SK-MEL-5 (cell line): ENCODE measurements around the gene ATP2A2. TPM values are rescaled to one million over a fixed set of nuclear protein-coding genes. Genes with fewer than 3 reads are reported as not detected.
"Not testable (repeated sequence)": the region's sequence is repeated elsewhere in the genome, so short reads cannot be mapped to it uniquely, and the experiment has no call there.

Experiments used
- DNase-seq: peaks from one replicate; pipeline ENCODE4 v3.0.0-alpha.2; 2016; ENCODE audit warnings: low read depth, low spot score
- in situ Hi-C: cut with HindIII; loops from 2 replicates; pipeline ENCODE4 v1.10.0; 2016; ENCODE audit warnings: low sequenced_read_pairs, high pct_unique_total_duplicates, low pct_unique_long_range_greater_than_20kb
- total RNA-seq: library from RNA; depleted of rRNA; stranded (reverse); fragments of >200 nt; shearing (Covaris generic); gene quantifications from 2 replicates; pipeline ENCODE4 v1.2.3, GENCODE V29; 2014

The ATP2A2 gene
- total RNA-seq, 1 experiment from 2014 or later: 131 TPM

DNA sequence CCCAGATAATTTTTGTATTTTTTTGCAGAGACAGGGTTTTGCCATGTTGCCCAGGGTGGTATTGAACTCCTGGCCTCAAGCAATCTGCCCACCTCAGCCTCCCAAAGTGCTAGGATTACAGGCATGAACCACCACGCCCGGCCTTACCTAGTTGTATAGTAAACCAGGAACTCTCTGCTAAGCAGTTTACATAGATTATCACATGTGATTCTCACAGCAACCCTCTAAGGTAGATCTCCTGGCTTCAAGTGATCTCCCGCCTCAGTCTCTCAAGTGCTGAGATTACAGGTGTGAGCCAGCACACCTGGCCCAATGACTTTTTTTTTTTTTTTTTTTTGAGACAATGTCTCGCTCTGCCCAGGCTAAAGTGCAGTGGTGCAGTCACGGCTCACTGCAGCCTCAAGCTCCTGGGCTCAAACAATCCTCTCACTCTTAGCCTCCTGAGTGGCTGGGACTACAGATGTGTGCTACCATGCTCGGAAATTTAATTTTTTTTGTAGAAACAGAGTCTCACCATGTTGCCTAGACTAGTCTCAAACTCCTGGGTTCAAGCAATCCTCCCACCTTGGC lies 26.0 kb upstream of the ATP2A2 start:
- DNase-seq: no peak
- in situ Hi-C loops: no loop called here

DNA sequence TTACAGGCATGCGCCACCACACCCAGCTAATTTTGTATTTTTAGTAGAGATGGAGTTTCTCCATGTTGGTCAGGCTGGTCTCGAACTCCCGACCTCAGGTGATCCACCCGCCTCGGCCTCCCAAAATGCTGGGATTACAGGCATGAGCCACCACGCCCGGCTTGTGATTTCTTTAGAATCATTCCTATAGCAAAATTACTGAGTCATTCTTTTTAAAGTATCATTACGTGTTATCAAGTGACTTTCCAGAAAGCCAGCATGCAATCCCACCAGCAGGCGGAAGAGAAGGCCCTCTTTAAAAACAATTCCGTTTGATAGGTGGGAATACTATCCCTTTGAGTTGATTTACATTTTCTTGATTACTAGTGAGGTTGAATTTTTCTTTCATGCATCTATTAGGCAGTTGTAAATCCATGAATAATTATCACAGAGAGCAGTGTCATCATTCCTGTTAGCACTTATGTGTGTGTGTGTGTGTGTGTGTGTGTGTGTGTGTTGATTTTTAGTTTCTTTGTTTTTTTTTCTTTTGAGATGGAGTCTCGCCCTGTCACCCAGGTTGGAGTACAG lies 25.1 kb upstream of the ATP2A2 start:
- DNase-seq, in situ Hi-C loops: not testable (repeated sequence)

- DNase-seq: no peak
- in situ Hi-C loops: no loop called here
Observed at GRCh38 chr12:110256780-110257431, 24.1 kb upstream of the ATP2A2 start.

DNA sequence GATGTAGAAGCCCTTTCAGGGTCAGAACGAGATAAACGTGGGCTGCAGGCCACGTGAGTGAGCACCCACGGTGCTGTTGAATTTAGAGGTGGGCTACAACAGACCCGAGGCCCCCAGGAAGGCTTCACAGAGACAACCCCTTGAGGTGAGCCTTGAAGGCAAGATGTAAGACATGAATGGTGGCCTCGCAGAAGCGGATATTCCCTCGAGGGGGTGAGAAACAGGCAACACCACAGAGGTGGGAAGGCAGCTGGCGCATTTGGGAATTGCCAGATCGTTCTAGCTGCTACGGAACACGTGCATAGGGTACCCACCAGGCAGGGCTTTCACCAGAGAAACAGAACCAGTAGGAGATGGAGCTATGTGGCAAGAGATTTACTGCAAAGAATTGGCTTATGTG lies 22.6 kb upstream of the ATP2A2 start:
- in situ Hi-C loops: no loop called here
- no peak for DNase-seq

DNA sequence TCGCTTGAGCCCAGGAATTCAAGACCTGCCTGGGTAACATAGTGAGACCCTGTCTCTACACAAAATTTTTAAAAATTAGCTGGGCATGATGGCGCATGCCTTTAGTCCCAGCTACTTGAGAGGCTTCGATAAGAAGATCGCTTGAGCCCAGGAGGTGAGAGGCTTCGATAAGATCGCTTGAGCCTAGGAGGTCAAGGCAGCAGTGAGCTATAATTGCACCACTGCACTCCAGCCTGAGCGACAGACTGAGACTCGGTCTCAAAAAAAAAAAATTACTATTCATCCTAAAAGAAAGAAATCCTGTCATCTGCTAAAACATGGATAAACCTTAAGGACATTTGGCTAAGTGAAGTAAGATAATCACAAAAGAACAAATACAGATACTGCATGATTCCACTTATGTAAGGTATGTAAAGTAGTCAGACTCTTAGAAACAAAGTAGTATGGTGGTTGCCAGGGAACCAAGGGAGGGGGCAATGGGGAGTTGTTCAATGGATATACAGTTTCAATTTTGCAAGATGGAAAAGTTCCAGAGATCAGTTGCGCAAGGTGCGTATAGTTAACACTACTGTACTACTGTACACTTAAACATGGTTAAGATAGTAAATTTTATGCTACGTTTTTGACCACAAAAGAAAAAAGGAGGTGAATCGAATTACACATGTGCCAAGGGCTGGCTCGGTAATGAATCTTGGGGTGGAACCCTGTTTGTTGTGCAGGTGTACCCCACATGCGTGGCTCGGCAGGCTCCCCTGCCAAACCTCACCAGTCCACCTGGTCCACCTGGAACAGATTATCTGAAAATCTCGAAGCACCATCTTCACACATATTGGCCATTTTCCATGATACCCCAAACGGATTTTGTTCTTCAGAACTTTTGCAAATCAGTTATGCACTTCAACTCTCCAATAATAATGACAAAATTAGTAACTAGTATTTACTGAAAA lies 18.3 kb upstream of the ATP2A2 start:
- in situ Hi-C loops: no loop called here
- no peak for DNase-seq

GRCh38 chr12:110266381-110266960 lies 14.6 kb upstream of the ATP2A2 start:
- in situ Hi-C loops: no loop called here
- DNase-seq: no peak

GRCh38 chr12:110266980-110267620 lies 13.9 kb upstream of the ATP2A2 start:
- DNase-seq: no peak
- in situ Hi-C loops: no loop called here

DNA sequence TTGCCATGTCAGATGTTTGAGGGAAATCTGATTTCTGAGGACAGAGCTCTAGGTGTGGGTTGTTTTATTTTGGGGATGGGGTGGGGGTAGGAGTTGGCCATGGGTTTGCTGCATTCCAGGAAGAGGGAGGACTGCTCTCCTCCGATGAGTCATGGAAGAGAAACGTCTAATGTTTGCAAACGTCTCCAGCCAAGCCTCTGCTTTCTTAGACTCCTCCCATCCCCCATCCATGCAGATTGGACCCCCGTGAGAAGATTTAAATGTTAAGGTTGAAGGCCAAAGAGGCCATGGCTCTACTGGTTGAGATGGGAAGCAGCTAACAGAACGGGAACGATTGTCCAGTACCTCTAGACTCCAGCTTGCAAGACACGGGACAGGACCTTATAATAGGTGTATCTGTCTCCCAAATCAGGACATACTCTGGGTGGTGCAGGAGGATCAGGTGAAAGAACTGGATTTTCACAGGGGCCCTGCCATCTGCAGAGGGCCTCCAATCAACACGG lies 11.4 kb upstream of the ATP2A2 start:
- DNase-seq: no peak
- in situ Hi-C loops: no loop called here

DNA sequence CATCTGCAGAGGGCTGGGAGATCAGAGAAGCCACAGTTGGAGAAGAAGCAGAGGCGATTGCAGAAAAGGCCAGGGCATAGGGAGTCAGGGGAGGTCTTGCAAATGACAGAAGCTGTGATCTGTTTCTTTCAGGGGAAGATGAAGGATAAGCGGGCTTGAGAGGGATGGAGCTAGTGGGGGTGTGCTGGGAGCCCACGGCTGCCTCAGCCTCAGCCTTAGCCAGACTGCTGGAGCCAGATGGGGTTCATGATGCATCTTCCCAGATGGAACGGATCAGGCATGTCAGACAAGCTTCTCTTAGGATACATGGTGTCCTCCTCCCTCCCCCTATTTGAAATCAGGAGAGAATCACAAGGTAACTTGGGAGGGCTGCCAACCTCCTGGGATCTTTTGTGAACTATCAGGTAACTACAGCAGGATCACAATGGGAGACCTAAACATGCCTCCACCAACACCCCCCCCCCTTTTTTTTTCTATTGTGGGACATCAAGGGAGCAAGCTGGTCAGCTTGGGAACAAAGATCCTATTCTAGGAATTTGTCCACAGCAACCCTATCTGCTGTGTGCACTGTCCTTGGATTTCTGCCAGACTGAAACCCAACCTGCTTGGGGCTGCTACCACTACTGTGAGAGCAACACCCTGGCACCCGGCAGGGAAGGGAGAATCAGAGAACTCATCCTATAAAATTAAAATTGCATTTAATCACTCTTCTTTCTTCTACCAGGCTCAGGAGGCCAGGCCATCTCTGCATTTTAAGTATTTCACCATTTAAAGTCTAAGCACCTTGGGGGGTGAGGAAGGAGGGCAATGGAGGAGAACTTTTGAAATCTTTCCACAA lies 10.7 kb upstream of the ATP2A2 start:
- in situ Hi-C loops: no loop called here
- DNase-seq: peak; percentile 79

GRCh38 chr12:110271015-110271414 lies 10.0 kb upstream of the ATP2A2 start:
- no peak for DNase-seq
- in situ Hi-C loops: no loop called here

DNA sequence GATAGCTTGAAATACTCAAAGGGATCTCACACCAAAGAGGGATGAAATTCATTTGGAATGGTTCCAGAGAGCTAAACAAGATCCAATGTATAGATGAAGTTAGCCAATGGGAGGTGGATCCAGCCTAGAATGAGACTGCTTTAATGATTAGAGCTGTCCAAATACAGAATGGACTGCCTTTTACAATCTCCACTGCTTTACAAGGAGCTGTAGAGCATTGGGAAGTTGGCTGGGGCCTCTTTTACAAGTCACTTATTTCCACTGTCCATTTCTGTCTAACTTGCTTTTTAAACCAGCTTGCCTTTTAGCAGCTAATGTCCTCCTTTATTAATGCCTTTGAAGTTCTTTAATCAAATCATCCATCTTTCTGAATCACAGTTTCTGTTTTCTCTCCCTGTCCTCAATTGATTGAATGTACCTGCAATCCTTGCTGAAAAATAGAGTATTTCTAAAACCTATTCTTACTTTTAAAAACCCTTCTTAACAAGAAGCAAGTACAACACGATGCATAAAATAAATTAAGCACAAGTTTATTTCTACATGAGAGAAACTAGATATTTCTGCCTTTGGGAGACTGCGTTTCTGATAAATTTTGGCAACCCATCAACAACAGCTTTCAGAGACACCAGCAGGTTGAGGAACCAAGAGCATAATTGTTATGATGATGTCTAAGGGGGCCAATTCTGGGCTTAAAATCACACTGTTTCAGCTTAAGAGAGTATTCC lies 3.4 kb upstream of the ATP2A2 start:
- DNase-seq: no peak
- in situ Hi-C loops: no loop called here

DNA sequence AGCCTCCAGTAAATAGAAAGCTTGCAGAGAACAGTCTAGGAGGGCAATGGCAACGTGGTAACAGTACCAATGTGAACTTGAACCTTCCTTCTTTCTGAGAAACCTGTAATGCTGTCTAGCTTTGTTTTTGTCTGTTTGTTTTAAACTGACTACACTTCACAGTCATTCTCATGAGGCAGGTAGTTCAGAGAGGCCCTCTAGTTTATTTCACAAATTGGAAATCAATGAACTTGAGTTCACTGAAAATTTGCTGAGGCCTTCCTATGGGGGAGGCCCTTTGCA lies 2.9 kb upstream of the ATP2A2 start:
- in situ Hi-C loops: no loop called here

GRCh38 chr12:110279566-110280375 lies 1.3 kb upstream of the ATP2A2 start:
- in situ Hi-C loops: no loop called here
- DNase-seq: no peak

More for the DNA sequence above, 2.9 kb upstream of the ATP2A2 start:
- no peak for DNase-seq

GRCh38 chr12:110280392-110280778 lies 662 bp upstream of the ATP2A2 start:
- in situ Hi-C loops: no loop called here
- DNase-seq: no peak

DNA sequence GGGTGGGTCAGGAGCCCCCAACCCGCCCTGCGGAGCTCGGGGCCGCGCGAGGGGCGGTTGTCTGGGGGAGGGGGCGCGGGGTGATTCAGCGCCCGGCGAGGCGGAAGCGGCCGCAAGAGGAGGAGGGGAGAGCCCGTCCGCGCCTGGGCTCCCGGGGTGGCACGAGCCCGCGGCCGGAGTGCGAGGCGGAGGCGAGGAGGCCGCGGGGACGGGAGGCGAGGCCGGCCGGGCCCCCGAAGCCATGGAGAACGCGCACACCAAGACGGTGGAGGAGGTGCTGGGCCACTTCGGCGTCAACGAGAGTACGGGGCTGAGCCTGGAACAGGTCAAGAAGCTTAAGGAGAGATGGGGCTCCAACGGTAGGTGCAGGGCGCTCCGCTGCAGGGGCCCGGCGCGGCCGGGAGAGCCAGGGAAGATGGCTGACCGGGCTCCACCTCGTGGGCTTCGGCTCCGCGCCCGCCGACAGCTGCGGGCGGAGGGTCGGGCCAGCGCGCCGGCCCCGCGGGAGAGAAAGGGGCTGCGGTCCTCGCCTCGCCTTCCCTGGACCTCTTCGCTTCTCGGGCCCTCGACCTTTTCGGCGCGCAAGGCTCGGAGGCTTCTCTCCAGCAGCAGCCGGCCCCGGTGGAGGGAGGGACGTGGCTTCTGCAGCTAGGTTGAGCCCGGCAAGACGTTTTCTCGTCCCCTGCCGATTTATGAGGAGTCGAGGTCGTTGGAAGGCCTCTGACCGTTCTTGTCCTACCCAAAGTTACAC lies 677 bp downstream of the ATP2A2 start:
- in situ Hi-C loops: no loop called here
- peak; percentile 55 for DNase-seq
